GM12872 (cell line): ENCODE measurements around the gene OR2J3.
A peak's percentile ranks its signal among the peaks of the same experiment; 100 is the strongest.

Source experiments
- TF ChIP-seq, protein P1 (sequence below): IDR thresholded peaks from 3 replicates; pipeline ENCODE4 v1.5.1; 2011; ENCODE audit warnings: low read depth, mild to moderate bottlenecking, low read length, moderate library complexity; ENCODE audit not compliant: insufficient read depth

Gene OR2J3

GRCh38 chr6:29107758-29108157, at the start of gene OR2J3:
TSS of gene OR2J3 (plus strand) at chr6:29108058. CDS start at chr6:29111891, 3,833 bp downstream.
- TF ChIP-seq, protein P1, sequence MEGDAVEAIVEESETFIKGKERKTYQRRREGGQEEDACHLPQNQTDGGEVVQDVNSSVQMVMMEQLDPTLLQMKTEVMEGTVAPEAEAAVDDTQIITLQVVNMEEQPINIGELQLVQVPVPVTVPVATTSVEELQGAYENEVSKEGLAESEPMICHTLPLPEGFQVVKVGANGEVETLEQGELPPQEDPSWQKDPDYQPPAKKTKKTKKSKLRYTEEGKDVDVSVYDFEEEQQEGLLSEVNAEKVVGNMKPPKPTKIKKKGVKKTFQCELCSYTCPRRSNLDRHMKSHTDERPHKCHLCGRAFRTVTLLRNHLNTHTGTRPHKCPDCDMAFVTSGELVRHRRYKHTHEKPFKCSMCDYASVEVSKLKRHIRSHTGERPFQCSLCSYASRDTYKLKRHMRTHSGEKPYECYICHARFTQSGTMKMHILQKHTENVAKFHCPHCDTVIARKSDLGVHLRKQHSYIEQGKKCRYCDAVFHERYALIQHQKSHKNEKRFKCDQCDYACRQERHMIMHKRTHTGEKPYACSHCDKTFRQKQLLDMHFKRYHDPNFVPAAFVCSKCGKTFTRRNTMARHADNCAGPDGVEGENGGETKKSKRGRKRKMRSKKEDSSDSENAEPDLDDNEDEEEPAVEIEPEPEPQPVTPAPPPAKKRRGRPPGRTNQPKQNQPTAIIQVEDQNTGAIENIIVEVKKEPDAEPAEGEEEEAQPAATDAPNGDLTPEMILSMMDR: no peak

GRCh38 chr6:29071831-29072723, 35.8 kb upstream of the OR2J3 start:
- TF ChIP-seq, protein P1: peak; percentile 89

GRCh38 chr6:29079203-29079602, 28.7 kb upstream of the OR2J3 start:
- TF ChIP-seq, protein P1: no peak

DNA sequence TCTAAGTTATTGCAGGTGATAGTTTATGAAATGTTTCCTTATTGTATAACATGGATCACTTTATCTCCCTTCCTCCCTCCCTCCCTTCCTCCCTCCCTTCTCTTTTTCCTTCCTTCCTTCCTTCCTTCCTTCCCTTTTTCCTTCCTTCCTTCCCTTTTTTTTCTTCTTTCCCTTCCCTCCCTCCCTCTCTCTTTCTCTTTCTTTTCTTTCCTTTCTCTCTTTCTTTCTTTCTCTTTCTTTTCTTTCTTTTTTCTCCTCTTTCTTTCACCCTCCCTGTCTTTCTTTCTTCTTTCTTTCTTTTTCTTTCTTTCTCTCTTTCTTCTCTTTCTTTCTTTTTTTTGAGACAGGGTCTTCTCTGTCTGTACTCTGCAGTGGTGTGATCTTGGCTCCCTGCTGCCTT, 26.5 kb upstream of the OR2J3 start:
- TF ChIP-seq, protein P1: no peak

DNA sequence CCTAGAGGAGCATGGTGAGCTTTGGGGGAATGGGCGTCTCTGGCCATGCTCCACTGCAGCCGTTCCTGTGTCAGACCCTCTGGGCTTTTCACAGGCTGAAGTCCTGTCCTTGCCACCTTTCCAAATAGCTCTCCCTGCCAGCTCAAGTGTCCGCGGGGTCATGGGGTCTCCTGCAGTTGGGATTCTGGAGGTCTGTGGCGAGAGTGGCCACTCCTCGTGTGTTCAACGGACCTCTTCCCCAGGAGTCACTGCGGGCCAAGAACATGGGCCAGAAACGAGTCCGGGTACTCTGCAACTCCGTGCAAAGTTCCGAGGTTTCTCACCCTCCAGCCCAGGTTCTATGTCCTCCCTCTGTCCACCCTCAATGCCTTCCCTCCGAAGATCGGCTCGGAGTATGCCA, 25.4 kb upstream of the OR2J3 start:
- TF ChIP-seq, protein P1: no peak

GRCh38 chr6:29087213-29087612, 20.6 kb upstream of the OR2J3 start, which contains the start of gene OR2B3:
TSS of gene OR2B3 (minus strand) at chr6:29087313. CDS start at chr6:29087248, 65 bp downstream.
- TF ChIP-seq, protein P1: no peak

DNA sequence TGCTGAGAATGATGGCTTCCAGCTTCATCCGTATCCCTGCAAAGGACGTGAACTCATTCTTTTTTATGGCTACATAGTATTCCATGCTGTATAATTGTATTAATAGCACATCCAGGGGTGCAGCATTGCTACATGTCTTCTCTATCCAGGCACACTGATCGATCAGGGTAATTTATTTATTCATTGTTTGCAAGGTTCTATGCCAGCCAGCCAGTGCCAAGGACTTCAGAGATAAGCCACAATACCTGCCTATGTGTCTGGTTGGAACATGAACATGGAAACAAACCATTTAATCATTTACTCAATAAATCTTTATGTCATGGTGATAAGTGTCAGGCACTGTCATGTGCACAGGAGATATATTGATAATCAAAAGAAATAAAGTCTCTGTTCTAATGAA, 14.9 kb upstream of the OR2J3 start:
- TF ChIP-seq, protein P1: no peak
